ENCODE measurements around the gene B4GALT6.

- no peak for TF ChIP-seq CTCF (optimal IDR thresholded peaks at IDR 0.05 in 1 of 3, IDR thresholded peaks at IDR 0.05 in 1 of 3, conservative IDR thresholded peaks at IDR 0.05 in 1 of 3; ENCODE audit: extremely low read depth in 1 of 3, insufficient read depth in 2 of 3, low read length in 3 of 3)
- TF ChIP-seq EZH2 (IDR thresholded peaks at IDR 0.05; ENCODE audit: low read length) = no peak
These were observed 16.6 kb upstream of the B4GALT6 start for GRCh38 chr18:31700990-31701389.

Data from keratinocyte (primary cell).